ENCODE measurements around the gene CALR3.
A peak's percentile ranks its signal among the peaks of the same experiment; 100 is the strongest.

Gene CALR3

DNA sequence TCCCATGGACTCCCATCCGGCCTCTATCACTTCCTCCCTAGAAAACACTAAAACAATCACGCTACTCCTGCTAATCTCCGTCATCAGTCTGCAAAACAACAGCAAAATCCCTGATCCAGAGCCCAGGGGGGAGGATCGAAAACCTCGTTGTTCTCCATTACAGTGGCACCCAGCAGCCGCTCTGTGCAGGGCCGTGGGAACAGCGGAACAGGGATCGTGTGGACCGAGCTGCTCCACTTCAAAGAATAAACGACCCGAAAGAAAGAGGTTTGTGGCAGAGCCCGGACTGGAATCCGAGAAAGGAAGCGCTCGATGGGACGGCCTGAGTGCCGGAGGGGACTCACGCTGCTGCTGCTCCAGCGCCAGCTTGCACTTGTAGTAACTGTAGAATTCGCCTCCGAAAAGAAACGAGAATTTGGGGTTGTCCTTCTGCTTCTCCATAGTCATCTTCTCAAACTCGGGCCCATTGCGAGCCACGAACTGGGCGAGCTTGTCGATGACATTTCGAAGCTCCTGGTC is 45.6 kb upstream of the CALR3 start:
- TF ChIP-seq TAF1 (IDR thresholded peaks at IDR 0.05; ENCODE audit: borderline replicate concordance, insufficient read depth, low read length) (no peak), FOXP2 (optimal IDR thresholded peaks at IDR 0.05; ENCODE audit: borderline replicate concordance, extremely low read depth, extremely low read length, insufficient read depth) (no peak), SIN3A (IDR thresholded peaks at IDR 0.05; ENCODE audit: borderline replicate concordance, insufficient read depth, low read length) (no peak), POLR2AphosphoS5 (IDR thresholded peaks at IDR 0.05; ENCODE audit: low read depth, low read length) (no peak)
- TF ChIP-seq, protein P1, sequence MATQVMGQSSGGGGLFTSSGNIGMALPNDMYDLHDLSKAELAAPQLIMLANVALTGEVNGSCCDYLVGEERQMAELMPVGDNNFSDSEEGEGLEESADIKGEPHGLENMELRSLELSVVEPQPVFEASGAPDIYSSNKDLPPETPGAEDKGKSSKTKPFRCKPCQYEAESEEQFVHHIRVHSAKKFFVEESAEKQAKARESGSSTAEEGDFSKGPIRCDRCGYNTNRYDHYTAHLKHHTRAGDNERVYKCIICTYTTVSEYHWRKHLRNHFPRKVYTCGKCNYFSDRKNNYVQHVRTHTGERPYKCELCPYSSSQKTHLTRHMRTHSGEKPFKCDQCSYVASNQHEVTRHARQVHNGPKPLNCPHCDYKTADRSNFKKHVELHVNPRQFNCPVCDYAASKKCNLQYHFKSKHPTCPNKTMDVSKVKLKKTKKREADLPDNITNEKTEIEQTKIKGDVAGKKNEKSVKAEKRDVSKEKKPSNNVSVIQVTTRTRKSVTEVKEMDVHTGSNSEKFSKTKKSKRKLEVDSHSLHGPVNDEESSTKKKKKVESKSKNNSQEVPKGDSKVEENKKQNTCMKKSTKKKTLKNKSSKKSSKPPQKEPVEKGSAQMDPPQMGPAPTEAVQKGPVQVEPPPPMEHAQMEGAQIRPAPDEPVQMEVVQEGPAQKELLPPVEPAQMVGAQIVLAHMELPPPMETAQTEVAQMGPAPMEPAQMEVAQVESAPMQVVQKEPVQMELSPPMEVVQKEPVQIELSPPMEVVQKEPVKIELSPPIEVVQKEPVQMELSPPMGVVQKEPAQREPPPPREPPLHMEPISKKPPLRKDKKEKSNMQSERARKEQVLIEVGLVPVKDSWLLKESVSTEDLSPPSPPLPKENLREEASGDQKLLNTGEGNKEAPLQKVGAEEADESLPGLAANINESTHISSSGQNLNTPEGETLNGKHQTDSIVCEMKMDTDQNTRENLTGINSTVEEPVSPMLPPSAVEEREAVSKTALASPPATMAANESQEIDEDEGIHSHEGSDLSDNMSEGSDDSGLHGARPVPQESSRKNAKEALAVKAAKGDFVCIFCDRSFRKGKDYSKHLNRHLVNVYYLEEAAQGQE (IDR thresholded peaks at IDR 0.05; ENCODE audit: insufficient read depth in 1 of 2, low read depth in 2 of 2, low read length in 2 of 2): 0 out of 4 replicates have a peak, but pooled peaks of 1 of the 2 experiments have one; percentile 38

DNA sequence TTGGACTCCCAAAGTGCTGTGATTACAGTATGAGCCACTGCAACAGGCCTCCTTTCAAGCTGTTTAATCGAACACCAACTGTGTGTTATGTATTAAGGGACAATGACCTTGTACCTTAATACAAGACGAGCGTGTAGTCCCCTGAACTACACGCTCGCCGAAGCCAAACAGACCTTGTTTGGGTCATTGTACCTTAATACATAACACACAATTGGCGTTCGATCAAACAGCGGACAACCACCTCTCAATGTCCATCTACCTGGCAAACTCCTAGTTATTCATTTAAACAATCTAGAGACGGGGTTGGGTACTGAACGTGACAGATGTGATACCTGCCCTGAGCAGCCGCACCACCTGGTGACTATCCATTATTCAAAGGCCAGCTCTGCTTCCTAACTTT is 45.0 kb upstream of the CALR3 start:
- TF ChIP-seq SIN3A (IDR thresholded peaks at IDR 0.05; ENCODE audit: borderline replicate concordance, insufficient read depth, low read length): no peak
- TF ChIP-seq POLR2AphosphoS5 (IDR thresholded peaks at IDR 0.05; ENCODE audit: low read depth, low read length): no peak
- no peak for TF ChIP-seq FOXP2 (optimal IDR thresholded peaks at IDR 0.05; ENCODE audit: borderline replicate concordance, extremely low read depth, extremely low read length, insufficient read depth)
- TF ChIP-seq TAF1 (IDR thresholded peaks at IDR 0.05; ENCODE audit: borderline replicate concordance, insufficient read depth, low read length): no peak
- TF ChIP-seq, protein P1 (IDR thresholded peaks at IDR 0.05; ENCODE audit: insufficient read depth in 1 of 2, low read depth in 2 of 2, low read length in 2 of 2): no peak

DNA sequence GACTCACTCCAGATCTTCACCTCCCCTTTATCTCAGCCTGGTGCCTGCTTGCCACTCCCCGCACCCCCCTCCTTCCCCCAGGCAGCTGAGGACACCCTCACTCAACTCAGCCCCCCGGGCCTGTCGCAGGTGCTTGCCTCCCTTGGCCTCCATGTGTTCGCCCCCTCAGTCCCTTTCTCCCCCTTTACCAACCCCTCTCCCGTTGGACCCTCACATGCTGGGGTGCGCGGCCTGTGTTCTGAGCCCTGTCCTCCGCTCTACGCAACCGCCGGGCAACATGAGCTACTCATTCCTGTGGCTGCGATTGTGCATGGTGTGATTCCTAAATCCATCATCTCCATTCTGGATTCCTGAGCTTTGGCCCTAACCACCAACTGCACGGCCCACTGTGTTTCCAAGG is 41.1 kb upstream of the CALR3 start:
- no peak for TF ChIP-seq FOXP2 (optimal IDR thresholded peaks at IDR 0.05; ENCODE audit: borderline replicate concordance, extremely low read depth, extremely low read length, insufficient read depth)

DNA sequence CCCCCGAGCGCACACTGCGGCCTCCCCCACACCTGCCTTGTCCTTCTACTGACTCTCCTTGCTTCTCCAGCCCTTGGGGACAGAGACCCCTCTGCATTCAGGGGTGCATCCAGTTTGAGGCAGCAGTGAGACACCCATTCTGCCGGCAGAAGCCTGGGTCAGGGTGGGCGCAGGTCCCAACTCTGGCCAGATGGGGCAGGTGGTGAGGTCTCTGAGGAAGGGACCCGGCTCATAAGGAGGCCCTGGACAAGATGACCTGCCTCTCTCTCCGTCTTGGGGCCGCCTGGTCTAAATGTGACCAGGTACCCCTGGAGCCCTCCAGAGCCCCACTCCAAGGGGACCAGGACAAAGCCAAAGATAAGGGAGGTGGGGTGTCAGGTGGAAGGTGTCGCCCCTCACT is 40.2 kb upstream of the CALR3 start:
- TF ChIP-seq POLR2AphosphoS5 (IDR thresholded peaks at IDR 0.05; ENCODE audit: low read depth, low read length): no peak
- TF ChIP-seq SIN3A (IDR thresholded peaks at IDR 0.05; ENCODE audit: borderline replicate concordance, insufficient read depth, low read length): no peak
- no peak for TF ChIP-seq TAF1 (IDR thresholded peaks at IDR 0.05; ENCODE audit: borderline replicate concordance, insufficient read depth, low read length)
- no peak for TF ChIP-seq FOXP2 (optimal IDR thresholded peaks at IDR 0.05; ENCODE audit: borderline replicate concordance, extremely low read depth, extremely low read length, insufficient read depth)
- TF ChIP-seq, protein P1 (IDR thresholded peaks at IDR 0.05; ENCODE audit: insufficient read depth in 1 of 2, low read depth in 2 of 2, low read length in 2 of 2): no peak

DNA sequence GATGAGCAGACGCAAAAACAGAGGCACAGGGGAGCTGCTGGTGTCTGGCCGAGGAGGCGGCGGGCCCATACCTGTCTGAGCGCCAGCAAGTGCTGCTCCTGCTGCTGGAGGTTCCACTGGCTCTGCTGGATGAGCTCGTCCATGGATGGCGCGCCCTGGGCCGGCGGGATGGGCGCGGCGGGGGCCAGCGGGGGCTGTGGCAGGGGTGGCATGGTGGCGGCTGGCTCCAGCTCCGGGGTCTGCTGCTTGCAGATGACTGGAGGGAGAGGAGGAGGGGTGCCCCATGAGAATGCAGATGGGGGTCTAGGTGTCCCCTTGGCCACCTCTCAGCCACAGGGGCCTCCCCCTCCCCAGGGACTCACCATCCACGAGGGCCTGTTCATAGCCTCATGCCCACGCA is 39.4 kb upstream of the CALR3 start:
- TF ChIP-seq SIN3A (IDR thresholded peaks at IDR 0.05; ENCODE audit: borderline replicate concordance, insufficient read depth, low read length) (no peak), TAF1 (IDR thresholded peaks at IDR 0.05; ENCODE audit: borderline replicate concordance, insufficient read depth, low read length) (no peak), FOXP2 (optimal IDR thresholded peaks at IDR 0.05; ENCODE audit: borderline replicate concordance, extremely low read depth, extremely low read length, insufficient read depth) (no peak), POLR2AphosphoS5 (IDR thresholded peaks at IDR 0.05; ENCODE audit: low read depth, low read length) (no peak)
- TF ChIP-seq, protein P1 (IDR thresholded peaks at IDR 0.05; ENCODE audit: insufficient read depth in 1 of 2, low read depth in 2 of 2, low read length in 2 of 2): no peak
